HG03196 (cell line): ENCODE results near the gene AMPH.

Source experiments
- ATAC-seq: cut with Tn5 transposase; IDR thresholded peaks from one replicate; pipeline ENCODE4 v1.9.1; 2021; ENCODE audit not compliant: unreplicated experiment

The AMPH gene

GRCh38 chr7:38630720-38631673, at the start of gene AMPH:
AMPH (minus strand) TSS chr7:38631373; CDS start chr7:38631351, 22 bp downstream.
- no peak for ATAC-seq

GRCh38 chr7:38679419-38679818, 48.2 kb upstream of the AMPH start:
- no peak for ATAC-seq

DNA sequence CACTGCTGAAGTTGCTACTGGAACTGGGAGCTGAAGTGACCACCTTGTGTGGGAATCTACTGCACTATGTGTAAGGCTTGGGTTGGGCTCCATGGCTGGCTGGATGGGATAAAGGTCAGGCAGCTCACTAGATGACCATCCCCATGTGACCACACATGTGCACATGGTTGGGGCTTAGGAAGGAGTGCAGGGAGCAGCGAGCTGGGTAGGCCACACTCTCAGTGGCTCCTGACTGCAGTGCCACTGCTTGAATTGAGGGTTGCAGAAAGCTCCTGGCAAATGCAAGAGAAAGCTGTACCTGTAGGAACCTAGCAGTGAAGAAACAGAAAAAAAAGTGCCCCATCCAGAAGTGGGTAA, 47.5 kb upstream of the AMPH start:
- no peak for ATAC-seq

DNA sequence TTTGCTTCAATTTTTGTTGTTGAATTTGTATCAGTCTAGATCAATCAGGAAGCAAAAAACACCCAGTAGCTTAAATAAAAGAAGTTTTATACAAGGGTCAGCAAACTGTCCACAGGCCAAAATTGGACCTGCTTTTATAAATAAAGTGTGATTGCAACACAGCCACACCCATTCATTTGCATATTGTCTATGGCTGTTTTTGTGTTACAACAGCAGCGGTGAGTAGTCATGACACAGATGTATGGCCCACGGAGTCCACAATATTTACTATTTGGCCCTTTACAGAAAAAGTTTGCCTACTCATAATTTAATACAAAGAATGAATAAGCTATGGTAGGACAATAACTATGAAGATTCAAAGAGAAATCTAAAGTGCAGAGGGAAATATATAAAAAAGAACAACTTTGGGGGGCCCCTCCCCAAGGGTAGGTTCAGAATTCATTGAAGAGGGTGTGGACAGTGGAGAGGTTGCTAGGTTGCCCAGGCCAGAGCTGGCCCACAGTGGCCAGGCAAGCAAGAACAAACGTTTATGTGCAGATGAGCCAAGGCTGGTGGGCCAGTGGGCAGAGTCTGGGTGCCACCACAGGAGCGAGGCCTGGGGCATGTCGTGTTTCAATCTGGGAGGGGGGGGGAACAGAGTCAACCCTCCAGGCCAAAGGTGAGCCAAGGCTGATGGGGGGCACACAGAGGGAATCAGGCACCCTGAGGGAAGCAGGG, 47.0 kb upstream of the AMPH start:
- no peak for ATAC-seq

- ATAC-seq, result no peak
Observed at GRCh38 chr7:38675494-38676106, 44.4 kb upstream of the AMPH start.

DNA sequence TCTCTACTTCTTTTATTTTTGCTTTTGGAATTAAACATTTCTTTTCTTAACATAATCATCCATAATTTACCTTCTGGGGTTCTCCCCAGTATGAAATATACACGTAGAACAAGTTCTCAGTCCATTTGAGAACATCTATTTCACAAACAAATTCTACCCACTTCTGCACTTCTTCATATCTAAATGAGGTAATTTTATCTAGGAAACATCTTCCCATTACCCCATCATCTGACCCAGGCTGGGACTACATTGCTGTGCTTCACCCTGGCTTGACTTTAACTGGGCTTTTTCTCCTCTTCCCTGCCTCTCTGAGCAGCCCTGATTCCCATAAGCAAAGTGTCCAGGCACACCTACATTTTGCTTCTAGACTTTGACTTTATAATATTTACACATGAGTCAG, 43.3 kb upstream of the AMPH start:
- no peak for ATAC-seq

DNA sequence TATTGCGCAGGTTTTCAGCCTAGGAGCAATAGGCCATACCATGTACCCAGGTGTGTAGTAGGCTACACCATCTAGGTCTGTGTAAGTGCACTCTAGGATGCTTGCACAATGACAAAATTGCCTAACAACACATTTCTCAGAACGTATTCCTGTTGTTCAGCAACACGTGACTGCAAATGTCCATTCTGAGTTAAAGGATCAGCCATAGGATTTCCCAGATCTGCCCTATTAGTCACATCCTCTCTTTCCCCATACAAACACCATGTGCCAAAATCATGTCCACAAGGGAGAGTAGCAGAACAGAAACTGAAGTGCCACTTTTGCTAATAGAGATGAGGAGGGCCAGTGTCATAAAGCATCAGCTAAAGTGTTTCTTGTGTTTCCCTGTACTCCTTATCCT, 42.6 kb upstream of the AMPH start:
- ATAC-seq, result no peak

DNA sequence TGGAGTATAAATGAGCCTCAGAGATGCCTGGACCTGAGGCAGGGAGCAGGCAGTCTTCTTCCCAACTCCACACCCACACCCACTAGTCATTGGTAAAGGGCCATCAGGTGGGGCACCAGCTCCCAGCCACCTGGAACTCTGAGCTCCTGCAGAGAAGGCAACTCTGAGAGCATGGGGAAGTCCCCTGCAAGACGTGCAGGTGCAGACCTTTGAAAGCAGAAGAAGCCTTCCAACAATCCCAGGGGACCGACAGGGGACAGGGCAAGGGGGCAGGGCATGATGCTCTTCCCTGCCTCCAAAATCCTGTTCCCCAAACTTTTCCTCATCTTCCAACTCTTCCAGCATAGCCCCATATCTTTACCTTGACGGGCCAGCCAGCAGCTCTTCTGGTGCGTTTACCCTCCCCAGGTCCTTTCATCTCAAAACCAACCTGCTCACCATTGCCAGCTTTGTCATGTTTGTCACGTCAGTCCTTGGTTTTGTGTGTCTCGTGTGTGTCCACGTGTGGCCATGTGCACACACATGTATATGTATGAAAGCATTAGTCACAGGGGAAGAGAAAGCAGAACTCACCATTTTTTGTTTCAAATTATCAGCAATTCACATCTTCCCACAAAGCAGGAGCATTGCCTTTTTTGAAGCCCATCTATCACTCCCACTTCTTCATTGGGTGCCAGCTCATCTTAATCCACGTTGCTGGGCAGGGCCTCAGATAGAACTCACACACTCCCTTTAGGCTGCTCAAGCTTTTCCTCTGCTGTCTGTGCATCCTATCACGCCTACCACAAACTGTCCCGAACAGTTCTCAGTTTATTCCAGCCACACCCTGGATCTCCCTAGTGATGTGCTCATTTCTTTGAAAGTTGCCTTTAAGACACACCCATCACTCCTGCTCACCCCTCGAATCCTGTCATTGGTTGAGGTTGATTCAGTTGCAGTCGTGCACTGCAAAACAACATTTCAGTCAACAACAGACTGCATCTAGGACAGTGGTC, 41.0 kb upstream of the AMPH start:
- ATAC-seq, result no peak

GRCh38 chr7:38669965-38670520, 38.9 kb upstream of the AMPH start:
- ATAC-seq, result no peak

DNA sequence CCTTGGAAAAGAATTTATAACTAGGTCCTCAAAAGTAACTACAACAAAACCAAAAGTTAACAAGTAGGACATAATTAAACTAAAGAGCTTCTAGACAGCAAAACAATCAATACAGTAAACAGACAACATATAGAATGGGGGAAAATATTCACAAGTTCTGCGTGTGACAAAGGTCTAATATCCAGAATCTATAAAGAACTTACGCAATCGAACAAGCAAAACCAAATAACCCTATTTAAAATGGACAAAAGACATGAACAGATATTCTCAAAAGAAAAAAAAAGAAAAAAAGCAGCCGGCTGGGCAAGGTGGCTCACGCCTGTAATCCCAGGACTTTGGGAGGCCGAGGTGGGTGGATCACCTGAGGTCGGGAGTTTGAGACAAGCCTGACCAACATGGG, 33.8 kb upstream of the AMPH start:
- no peak for ATAC-seq

- no peak for ATAC-seq
Observed at GRCh38 chr7:38660427-38661099, 29.4 kb upstream of the AMPH start.

- ATAC-seq, result no peak
Observed at GRCh38 chr7:38659931-38660330, 28.8 kb upstream of the AMPH start.

- no peak for ATAC-seq
Observed at GRCh38 chr7:38658921-38659320, 27.7 kb upstream of the AMPH start.

DNA sequence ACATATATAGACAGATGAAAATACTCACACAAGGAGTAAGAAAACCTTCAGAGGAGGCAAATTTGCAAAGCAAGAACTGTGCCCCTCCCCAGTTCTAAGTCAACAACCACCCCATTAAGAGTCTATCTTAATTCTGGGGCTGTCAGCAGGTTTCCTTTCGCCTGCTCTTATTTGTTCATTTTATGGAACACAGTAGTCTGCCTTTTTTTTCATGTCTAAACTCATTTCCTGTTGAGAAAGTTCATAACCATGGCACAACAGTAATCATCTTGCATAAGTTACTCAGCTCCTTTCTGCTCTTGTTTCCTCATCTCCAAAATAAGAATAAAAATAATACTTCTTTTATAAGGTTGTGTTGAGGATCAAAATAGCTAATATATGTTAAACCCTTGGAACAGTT, 25.8 kb upstream of the AMPH start:
- ATAC-seq, result no peak

- ATAC-seq, result no peak
Observed at GRCh38 chr7:38655833-38656774, 24.9 kb upstream of the AMPH start.

GRCh38 chr7:38637957-38638356, 6.8 kb upstream of the AMPH start:
- ATAC-seq, result no peak

DNA sequence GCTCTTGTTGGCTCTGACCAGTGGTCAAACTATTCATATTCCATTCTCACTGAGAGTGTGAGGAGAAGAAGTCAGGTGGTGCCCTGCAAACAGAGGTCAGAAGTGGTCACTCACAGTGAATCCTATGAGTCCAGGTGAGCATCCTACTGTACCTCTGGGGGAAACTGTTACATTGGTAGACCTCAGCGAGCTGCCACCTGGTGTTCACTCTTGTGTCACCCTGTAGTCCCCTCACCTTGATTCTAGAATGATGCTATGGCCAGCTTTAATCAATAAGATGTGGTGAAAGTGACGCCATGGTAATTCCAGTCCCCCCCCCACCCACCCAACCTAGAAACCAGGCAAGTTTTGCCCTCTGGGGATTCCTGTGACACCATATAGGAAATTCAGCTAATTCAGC, 1.2 kb upstream of the AMPH start:
- ATAC-seq, result no peak

GRCh38 chr7:38629651-38630510, 1.3 kb downstream of the AMPH start:
- ATAC-seq, result no peak
